Measurements from ENCODE around the gene GLTP. TPM values are rescaled to one million over a fixed set of nuclear protein-coding genes. Genes with fewer than 3 reads are reported as not detected.

The GLTP gene
- total and polyA plus RNA-seq, 2 of the 13 experiments (the other 11 are each of a cell fraction or from before 2014, with no cell fraction given), result 10.7 to 12.9 TPM

- TF ChIP-seq HIVEP1 (CRISPR knock-in tag; IDR thresholded peaks at IDR 0.05) (peak; percentile 98), CREB1 (IDR thresholded peaks at IDR 0.05) (peak; percentile 85), CREB1 (CRISPR knock-in tag; IDR thresholded peaks at IDR 0.05) (peak; percentile 63; the same call in 1 of the 2 replicates), HNF4G (IDR thresholded peaks at IDR 0.05; ENCODE audit: borderline replicate concordance, low read depth, low read length) (no peak), HNF4G (CRISPR knock-in tag; IDR thresholded peaks at IDR 0.05; ENCODE audit: borderline replicate concordance, low read depth) (0 out of 2 replicates have a peak, but pooled peaks have one; percentile 35), ZNF670 (CRISPR knock-in tag; IDR thresholded peaks at IDR 0.05; ENCODE audit: borderline replicate concordance) (no peak), FOSL2 (CRISPR knock-in tag; IDR thresholded peaks at IDR 0.05) (peak; percentile 72), NR2F1 (CRISPR knock-in tag; IDR thresholded peaks at IDR 0.05) (peak; percentile 96 to 98), ZMAT3 (CRISPR knock-in tag; conservative IDR thresholded peaks at IDR 0.05) (no peak), U2AF1 (optimal IDR thresholded peaks at IDR 0.05; ENCODE audit: low read depth, low read length) (no peak), FOXP4 (CRISPR knock-in tag; IDR thresholded peaks at IDR 0.05) (0 out of 2 replicates have a peak, but pooled peaks have one; percentile 41), NFKB2 (CRISPR knock-in tag; IDR thresholded peaks at IDR 0.05; ENCODE audit: borderline replicate concordance) (peak; percentile 57; the same call in 1 of the 2 replicates), ZBTB7B (CRISPR knock-in tag; IDR thresholded peaks at IDR 0.05) (peak; percentile 51; the same call in 1 of the 2 replicates), ZNF318 (CRISPR knock-in tag; IDR thresholded peaks at IDR 0.05) (peak; percentile 61; the same call in 1 of the 2 replicates)
- TF ChIP-seq, protein P1, sequence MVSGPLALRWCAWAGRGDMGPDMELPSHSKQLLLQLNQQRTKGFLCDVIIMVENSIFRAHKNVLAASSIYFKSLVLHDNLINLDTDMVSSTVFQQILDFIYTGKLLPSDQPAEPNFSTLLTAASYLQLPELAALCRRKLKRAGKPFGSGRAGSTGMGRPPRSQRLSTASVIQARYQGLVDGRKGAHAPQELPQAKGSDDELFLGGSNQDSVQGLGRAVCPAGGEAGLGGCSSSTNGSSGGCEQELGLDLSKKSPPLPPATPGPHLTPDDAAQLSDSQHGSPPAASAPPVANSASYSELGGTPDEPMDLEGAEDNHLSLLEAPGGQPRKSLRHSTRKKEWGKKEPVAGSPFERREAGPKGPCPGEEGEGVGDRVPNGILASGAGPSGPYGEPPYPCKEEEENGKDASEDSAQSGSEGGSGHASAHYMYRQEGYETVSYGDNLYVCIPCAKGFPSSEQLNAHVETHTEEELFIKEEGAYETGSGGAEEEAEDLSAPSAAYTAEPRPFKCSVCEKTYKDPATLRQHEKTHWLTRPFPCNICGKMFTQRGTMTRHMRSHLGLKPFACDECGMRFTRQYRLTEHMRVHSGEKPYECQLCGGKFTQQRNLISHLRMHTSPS (CRISPR knock-in tag; IDR thresholded peaks at IDR 0.05; ENCODE audit: low read depth), result peak; percentile 64; the same call in 1 of the 2 replicates
Observed at GRCh38 chr12:109861689-109862314, 18.5 kb downstream of the GLTP start (continued).
